HG03066 (cell line): ENCODE measurements around the gene KIAA1217.

ENCODE experiments used
- ATAC-seq: cut with Tn5 transposase; IDR thresholded peaks from one replicate; pipeline ENCODE4 v1.9.1; 2021; ENCODE audit warnings: low read depth; ENCODE audit not compliant: unreplicated experiment

Gene KIAA1217

DNA sequence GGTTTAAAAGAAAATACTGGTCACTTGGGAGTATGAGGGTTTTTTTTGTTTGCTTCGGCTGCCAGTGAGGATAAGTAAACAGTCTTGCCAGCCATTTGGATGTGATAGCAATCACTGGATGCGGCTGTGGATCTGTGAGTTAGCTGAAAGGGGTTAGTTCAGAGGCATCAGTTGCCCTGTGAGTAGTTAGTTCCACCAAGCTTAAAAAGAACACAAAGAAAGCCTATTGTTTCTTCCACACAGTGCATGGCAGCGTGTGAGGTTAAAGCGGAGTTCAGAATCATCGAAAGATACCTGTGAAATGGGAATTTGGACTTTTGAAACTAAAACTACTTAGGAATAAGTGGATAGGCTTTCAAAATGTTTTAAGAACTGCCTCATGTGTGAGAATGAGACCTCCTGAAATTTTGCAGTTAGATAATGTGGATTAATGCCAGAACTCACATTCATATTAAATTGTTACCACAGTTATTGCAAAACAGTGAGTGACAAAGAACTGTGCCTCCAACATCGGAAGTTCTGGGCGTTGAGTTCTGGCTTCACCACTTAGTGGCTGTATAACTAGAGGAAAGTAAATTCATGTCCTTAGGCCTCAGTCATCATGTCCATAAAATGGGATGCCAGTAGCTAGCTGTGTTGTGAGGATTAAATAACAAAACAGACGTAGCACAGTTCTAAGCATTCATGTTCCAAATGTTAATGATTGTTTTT lies 31.3 kb downstream of the KIAA1217 start:
- no peak for ATAC-seq

DNA sequence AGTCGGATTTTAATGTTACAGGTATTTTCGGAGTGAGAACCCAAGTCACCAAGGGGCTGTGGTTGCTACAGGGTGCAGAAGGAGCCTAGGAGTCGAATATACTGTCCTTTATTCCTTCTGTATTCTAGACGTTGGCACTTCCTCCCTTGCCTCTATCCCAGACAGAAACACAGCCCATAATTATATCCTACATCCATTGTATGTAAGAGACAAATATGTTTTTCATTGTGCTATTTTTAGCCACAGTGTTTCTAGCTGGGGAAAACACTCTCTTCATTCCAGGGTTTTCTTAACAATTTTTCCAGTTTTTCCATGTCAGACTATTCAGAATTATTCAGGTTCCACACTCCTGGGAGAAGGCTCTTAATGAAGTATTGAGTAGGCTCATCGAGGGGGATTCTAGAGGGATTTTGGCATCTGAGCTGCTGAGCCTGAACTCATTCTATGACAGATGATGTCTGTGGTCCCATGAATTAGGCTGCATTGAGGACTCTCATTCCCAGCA lies 32.6 kb downstream of the KIAA1217 start:
- ATAC-seq: no peak

DNA sequence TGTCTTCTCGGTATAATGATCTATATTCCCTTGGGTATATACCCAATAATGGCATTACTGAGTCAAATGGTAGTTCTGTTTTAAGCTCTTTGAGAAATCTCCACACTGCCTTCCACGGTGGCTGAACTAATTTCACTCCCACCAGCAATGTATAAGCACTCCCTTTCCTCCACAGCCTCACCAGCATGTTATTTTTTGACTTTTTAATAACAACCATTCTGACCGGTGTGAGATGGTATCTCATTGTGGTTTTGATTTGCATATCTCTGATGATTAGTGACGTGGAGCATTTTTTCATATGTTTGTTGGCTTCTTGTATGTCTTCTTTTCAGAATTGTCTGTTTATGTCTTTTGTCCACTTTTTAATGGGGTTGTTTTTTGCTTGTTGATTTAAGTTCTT lies 33.6 kb downstream of the KIAA1217 start:
- no peak for ATAC-seq

DNA sequence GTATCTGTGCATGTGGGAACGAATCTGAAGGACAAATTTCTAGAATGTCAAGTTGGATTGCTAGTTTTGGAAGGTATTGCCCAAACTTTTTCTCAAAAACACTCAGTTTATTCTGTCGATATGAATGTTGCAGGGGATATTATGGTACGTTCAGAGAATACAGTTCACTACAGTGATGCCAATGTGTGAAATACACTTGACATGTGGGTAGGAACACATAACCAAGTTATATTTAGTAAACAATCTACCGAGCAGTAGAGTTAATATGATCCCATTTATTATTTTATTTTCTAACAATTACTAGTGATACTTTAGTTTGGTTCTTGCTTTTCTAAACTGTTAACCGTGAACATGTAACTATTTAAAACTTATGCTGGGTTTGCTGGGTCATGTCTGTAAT lies 37.4 kb downstream of the KIAA1217 start:
- no peak for ATAC-seq

DNA sequence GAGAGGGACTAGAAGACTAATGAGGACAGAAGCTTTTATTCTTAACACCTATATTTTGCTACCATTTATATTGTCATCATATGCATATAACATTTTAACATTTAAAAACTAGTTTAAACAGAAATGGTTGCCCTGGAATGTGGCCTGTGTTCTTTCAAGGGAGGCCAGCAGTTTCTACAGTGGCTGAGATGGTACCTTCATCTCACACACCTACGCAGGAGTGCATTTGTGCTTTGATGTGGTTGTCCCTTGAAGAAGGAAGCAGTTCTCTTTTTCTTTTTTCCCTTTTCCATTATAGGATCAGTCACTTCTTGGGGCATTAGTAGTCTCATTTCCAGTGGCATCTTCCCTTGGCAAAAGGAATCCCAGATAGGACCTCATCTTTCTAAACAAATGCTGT lies 38.9 kb downstream of the KIAA1217 start:
- ATAC-seq: no peak

DNA sequence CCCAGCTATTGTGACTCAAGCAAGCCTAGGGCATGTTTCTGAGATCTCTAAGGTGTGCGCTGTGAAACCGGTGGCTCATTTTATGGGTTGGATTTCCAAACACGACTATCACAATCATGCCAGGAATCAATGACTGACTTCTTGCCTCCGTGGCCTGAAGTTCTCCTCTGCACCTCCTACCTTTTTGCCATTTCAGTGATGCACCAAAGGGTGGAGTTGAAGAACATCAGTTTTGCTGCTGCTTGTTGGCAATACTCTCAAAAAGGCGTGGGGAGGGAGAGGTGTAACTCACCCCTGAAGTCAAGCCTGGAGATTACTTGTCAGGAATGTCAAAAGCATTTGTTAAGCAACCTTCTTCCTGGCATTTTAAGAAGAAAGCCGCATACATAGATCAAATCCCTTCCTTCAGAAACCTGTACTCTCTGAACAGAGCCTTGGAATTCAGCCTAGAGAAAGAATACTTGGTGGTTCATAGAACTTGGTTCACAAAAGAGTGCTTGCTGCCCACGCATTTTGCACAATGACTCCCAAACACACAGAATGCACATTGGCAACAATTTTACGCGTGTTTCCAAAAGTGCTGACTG lies 41.0 kb downstream of the KIAA1217 start:
- ATAC-seq: no peak

DNA sequence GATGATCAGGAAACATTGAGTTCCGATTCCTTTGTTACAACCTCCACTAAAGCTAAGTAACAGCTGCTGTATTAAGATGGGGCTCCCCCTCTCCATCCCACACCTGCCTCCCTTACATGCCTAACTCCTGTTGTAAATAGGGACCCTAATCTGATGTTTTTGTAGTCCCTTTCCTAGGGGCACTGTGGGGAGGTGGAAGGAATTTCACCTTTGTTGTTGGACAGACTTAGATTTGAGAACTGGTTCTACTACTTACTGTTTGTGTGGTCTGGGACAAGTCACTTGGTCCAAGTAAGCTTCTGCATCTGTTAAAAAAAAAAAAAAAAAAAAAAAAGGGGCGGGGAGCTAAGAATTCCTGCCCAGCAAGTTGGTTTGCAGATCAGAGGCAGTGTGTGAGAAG lies 42.6 kb downstream of the KIAA1217 start:
- no peak for ATAC-seq

DNA sequence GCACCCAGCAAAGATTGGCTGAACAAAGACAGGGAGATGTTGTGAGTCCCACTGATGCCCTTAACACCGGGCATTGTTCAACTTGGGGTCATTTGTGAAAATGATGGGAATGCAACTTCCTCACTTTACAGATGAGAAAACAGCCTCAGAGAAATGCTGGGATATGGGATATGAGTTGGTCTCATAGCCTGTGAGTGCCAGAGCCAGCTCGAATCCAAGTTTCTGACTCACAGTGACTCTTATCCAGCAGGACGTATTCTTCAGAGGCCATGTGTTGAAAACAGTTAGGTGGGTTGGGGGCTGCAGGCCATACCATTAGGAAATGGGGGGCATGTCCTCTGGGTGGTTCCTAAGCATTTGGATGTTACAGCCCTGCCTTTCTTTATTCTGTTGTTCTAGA lies 45.2 kb downstream of the KIAA1217 start:
- ATAC-seq: no peak

DNA sequence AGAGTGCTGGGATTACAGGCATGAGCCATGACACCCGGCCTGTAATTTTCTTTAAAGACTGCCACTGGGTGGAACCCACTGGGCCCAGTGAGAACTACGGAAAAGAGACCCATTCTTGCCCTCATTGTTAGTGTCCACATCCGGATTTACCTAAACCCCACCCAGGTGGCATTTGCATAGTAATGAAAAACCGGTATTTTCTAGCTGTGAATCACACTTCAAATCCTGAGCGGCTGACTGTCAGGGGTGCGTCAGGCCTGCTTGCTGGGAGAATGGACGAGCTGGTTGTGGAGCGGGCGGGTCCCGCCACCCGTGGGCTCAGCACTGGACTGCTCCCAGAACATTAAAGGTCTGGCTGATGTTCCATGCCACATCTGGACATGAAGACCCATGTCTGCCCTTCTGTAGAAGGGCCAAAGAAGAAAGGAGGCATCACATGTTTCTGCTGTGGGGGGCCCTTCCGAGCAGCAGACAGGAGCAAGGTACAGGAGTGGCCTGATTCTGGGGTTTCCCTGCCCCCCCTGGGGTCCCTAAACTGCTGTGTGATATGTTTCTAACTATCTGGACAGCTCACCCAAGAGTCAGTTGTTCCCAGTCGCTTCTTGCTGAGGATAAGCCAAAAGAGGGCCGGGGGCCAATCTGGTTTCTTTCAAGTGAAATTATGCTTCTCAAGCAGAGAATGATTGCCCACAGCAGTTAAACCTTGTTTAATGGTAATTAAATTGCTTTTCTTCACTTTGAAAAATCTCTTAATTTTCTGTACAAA lies 46.4 kb downstream of the KIAA1217 start:
- no peak for ATAC-seq

DNA sequence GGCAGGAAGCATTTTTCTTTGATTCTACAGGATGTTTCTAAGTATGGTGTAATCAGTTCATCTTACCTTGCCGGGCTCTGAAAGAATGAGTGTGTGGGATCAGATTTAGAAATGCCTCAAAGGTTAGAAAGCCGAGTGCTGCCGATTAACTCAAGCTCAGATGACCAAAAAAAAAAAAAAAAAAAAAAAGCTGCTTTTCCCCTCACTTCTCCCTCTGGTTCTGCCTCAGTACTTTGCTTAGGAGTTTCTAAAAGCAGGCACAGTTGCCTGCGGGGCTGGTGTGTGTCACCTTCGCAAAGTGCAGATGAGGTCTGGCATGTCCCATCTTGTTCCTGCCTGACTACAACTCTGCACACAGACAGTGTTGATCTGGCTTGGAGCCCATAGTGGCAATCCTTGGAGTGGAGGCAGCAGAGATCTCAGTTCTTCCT lies 47.0 kb downstream of the KIAA1217 start:
- ATAC-seq: no peak

DNA sequence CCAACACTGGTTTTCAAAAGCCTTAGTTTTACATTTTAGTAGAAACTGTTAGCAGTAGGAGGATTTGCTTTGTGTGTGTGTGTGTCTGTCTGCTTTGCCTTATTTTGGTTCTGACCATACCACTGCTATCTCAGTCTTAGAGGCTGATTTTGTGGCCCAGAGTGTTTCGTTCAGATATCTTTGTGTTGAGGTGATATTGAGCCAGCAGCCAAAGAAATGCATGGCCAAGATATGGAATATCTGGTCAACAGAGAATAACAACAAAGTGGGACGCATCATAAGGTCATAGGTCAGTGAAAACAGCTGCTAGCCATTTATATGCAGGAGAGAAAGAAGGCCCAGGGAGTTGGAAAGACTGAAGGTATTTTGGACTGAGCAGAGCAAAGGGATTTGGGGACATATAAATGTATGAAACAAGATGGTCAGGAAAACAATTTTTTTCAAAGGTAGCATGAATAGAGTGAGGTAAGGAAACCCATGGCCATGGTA lies 47.7 kb downstream of the KIAA1217 start:
- no peak for ATAC-seq

DNA sequence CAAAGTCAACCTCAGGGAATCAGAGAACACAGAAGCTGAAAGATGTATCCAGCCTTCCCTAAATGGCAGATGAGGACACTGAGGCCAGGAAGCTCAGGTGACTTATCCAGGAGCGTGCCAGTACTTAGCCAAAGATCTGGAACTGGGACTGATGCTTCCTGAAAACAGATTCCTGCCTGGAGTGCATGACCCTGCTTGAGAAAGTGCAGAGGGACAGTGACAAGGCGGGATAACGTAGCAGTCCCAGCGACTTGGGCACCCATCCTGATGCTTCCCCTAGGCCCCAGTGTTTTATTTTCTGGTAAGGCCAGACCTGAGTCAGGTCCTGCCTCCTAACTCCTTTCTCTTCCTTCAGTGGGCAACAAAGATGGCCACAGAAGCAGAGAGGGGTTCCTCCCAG lies 48.6 kb downstream of the KIAA1217 start:
- ATAC-seq: no peak

DNA sequence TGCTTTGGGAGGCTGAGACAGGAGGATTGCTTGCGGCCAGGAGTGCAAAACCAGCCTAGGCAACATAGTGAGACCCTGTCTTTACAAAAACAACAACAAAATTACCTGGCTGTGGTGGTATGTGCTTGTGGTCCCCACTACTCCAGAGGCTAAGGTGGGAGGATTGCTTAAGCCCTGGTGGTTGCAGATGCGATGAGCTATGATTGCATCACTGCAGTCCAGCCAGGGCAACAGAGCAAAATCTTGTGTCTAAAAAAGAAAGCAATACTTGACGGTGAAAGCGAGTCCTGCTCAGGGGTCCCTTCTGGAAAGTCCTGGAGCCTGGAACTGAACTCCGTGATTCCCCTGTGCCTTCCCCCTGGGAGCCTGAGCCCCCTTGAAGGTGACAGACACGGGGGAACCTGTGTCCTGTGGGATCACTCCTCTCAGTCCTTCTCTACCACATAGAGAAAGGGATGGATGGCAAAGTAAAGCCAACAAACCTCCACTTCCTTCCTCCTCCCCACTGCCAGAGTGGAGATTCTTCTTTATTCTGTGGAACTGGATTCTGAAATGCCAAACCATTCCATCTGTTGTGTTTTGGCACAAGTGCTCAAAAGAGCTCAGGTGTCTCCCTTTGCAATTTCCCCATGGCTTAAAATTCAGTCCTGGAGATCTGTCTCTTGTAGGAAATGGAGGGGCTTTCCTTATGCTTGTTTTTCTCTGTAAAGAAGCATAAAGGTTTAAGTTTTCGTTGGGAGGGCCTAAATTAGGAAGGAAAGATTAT lies 50.6 kb downstream of the KIAA1217 start:
- ATAC-seq: no peak

DNA sequence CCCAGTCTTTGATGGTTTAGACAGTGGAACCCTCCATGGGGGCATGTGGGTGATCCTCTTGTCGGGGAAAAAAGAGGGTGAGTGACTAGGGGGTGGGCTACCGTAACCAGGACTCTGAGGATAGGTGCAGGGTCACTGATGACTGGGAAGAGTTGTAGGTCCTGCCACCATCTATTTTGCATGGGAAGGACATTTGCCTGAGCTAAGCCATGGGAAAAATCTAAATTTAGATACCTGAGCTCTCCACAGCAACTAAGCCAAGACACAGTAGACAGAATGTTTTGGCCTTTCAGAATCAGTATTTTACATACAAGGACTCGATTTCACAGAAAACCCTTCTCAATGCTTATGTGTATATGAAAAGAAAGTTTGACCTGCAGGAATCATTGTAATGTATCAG lies 52.7 kb downstream of the KIAA1217 start:
- no peak for ATAC-seq

DNA sequence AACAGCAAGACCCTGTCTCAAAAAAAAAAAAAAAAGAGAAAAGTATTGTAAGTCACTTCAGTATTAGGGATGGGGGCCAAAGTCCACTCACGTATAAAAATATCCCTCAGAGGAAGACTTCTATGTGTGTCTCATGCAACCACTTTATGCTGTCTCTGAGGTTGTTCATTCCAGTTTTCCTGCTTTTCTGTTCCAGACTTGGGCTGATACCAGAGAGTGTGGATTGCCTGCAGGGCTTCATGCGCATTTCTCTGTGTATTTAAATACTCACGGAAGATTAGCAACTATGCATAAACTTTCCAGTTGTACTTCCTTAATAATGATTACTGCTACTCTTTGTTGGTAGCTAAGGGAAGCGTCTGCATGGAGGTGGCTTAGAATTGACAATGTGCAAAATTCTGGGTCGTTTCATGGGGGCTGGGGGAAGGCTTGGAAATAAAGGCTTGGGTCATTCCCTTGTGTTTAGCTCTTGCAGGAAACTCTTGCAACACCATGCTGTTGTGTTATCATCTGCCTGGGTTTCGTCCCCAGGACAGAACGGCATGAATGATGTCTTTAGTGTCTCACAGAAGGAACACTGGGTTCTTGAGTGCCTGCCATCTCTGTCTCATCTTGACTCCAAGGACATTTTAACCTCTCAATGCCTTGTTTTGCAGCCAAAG lies 54.1 kb downstream of the KIAA1217 start:
- no peak for ATAC-seq

DNA sequence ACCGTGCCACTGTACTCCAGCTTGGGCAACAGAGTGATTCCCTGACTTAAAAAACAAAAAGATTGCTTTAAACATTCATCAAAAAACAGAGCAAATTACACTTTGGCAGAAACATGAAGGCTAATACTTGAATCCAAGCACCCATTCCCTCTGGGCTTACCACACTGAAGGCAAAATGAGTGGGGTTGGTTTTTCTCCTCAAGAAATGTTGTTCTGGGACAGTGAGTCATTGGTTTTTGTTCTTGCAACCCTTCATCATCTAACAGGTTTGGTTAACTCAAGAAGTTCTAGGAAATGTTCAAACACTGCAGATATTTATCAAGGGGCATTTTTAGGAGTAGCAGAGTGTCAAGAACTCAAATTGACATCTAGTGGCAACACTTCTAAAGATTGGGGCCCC lies 60.5 kb downstream of the KIAA1217 start:
- no peak for ATAC-seq

DNA sequence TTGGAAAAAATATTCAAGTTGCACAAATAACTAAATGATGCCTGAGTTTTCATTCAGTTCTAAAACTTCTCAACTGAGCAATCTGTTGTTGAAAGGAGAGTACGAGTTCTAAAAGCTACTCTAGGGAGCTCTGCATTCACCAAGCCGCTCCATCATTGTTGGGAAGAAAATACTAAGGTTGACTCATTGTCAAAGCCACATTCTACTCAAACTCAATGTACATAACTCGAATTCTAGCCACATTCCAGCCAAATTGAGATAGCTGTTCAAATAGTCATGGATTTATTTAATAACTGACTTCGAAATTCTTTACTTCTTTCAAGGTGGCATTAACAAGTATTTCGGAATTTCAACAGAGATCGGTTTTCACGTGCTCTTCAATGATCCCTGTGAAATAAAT lies 63.4 kb downstream of the KIAA1217 start:
- ATAC-seq: no peak

DNA sequence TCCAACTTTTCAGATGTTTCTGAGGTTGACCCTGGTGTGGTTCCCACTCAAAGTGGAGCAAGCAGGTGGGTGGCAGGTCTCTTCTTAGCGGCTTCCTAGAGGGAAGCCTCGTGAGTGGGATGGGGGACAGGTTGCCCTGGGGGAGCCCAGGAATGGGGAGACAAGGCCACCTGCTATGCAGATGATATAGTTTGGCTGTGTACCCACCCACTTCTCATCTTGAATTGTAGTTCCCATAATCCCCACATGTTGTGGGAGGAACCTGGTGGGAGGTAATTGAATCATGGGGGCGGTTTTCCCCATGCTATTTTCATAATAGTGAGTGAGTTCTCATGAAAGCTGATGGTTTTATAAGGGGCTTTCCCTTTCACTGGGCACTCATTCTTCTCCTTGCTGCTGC lies 68.3 kb downstream of the KIAA1217 start:
- ATAC-seq: no peak

DNA sequence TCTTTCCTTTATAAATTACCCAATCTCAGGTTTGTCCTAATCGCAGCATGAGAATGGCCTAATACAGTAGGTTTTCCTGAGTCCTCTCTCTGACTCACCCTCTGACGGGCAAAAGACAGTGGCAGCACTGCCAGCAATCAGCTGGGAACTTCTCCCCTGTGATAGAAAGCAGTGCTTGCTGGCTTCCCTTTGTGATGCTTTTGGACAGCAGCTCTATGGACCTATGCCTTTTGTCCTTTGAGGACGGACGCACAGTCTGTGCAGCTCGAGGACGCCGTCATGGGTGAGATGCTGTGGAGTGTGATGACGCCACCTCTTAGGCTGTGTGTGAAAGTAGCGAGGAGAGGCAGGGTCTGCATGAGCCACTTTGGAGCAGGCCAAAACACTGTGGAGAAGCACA lies 68.8 kb downstream of the KIAA1217 start:
- no peak for ATAC-seq

DNA sequence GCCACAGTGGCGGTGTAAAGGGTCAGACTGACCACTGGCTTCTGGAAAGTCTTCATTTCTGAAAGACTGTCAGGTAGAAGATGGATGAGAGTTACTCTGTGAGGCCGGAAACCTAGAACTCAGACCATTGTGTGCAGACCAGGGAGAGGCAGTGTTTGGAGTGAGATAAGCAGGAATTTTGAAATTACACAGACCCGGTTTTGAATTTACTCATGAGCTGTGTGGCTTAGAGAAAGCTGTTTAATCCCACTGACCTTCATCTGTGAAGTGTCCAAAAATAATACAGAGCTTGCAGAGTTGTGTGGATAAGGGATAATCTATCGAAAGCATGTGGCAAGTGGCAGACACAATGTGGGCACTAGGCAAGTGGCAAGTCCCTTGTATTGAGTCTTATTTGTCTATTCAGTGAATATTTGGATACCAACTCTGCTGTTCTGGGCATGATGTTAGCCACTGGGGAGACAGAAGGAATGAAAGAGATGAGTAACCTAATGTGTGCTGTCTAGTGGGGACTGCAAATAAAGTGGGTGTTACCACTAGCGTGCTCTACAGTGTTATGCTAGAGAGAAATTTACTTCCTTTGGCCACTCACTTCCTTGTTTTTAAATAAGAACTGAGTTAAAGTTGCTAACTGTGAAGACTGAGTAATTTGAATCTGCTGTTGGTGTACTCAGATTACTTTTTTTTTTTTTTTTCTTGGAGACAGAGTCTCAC lies 69.4 kb downstream of the KIAA1217 start:
- ATAC-seq: no peak
